IMR-90 (cell line): Measurements from ENCODE around the gene INF2. TPM values are rescaled to one million over a fixed set of nuclear protein-coding genes. Genes with fewer than 3 reads are reported as not detected.

Source experiments
- ATAC-seq: fragments of 200-7000 bp; cut with Tn5 transposase; 2 replicates; pipeline ENCODE4 v1.9.1; 2020; ENCODE audit warnings: low read depth, mild to moderate bottlenecking, moderate library complexity
- BruUV-seq: library from RNA; stranded (reverse); fragments of 400-500 nt; replicated peaks from 2 replicates; lab custom pipeline; 2021; lab: Mats Ljungman, UMichigan
- CTCF ChIA-PET: fragments of 300-600 bp; formaldehyde crosslinking; extraction: SDS; loops from one replicate; lab custom pipeline; 2021; ENCODE audit warnings: antibody characterized with exemption; lab: Yijun Ruan, JAX
- POLR2A ChIA-PET: fragments of 300-600 bp; sonication (Branson Sonifier 250); formaldehyde crosslinking; loops from one replicate; lab custom pipeline; 2022; ENCODE audit warnings: antibody characterized with exemption; ENCODE audit not compliant: unreplicated experiment; lab: Charles Lee
- DNase-seq: peaks from one replicate; pipeline ENCODE4 v3.0.0; 2013
- H2AFZ ChIP-seq: replicated peaks from 2 replicates; pipeline ENCODE3; 2013; ENCODE audit warnings: low read length, mild to moderate bottlenecking; ENCODE audit not compliant: poor library complexity
- H2AK5ac ChIP-seq: 2 replicates; pipeline ENCODE4 v1.6.1; 2013; ENCODE audit warnings: low read depth, low read length, inconsistent platforms
- H2AK9ac ChIP-seq: replicated peaks from 2 replicates; pipeline ENCODE3; 2013; ENCODE audit warnings: mild to moderate bottlenecking, low read depth, low read length, moderate library complexity; ENCODE audit not compliant: poor library complexity
- H2BK120ac ChIP-seq: 2 replicates; pipeline ENCODE4 v1.6.1; 2013; ENCODE audit warnings: low read depth, low read length, inconsistent platforms
- H2BK15ac ChIP-seq: 3 replicates; pipeline ENCODE4 v1.6.1; 2013; ENCODE audit warnings: low read depth, low read length, inconsistent platforms
- H2BK20ac ChIP-seq: 2 replicates; pipeline ENCODE4 v1.6.1; 2013; ENCODE audit warnings: low read depth, mild to moderate bottlenecking, inconsistent platforms, low read length, moderate library complexity
- H2BK5ac ChIP-seq: 2 replicates; pipeline ENCODE4 v1.6.1; 2013; ENCODE audit warnings: mild to moderate bottlenecking, low read depth, low read length, inconsistent platforms; ENCODE audit not compliant: poor library complexity, severe bottlenecking
- H3K14ac ChIP-seq: replicated peaks from 2 replicates; pipeline ENCODE4 v1.6.1; 2013; ENCODE audit warnings: low read depth, low read length, inconsistent platforms
- H3K18ac ChIP-seq: 2 replicates; pipeline ENCODE4 v1.6.1; 2013; ENCODE audit warnings: low read depth, low read length, control low read depth
- H3K23ac ChIP-seq: 2 replicates; pipeline ENCODE4 v1.6.1; 2013; ENCODE audit warnings: low read depth, low read length, inconsistent platforms
- H3K27ac ChIP-seq: 2 replicates; pipeline ENCODE4 v1.5.1; 2013; ENCODE audit warnings: mild to moderate bottlenecking, control low read depth, low read length; ENCODE audit not compliant: insufficient read depth
- H3K27me3 ChIP-seq: 2 replicates; pipeline ENCODE4 v1.6.1; 2013; ENCODE audit warnings: low read length; ENCODE audit not compliant: control insufficient read depth, insufficient read depth
- H3K36me3 ChIP-seq: 2 replicates; pipeline ENCODE4 v1.6.1; 2013; ENCODE audit warnings: low read length, mixed read lengths; ENCODE audit not compliant: control insufficient read depth, insufficient read depth
- H3K4ac ChIP-seq: 2 replicates; pipeline ENCODE4 v1.6.1; 2013; ENCODE audit warnings: low read depth, low read length, inconsistent platforms
- H3K4me1 ChIP-seq: 2 replicates; pipeline ENCODE4 v1.6.1; 2013; ENCODE audit warnings: low read length, mixed read lengths; ENCODE audit not compliant: control insufficient read depth, insufficient read depth
- H3K4me2 ChIP-seq: 2 replicates; pipeline ENCODE4 v1.6.1; 2013; ENCODE audit warnings: low read depth, mild to moderate bottlenecking, control low read depth, low read length, moderate library complexity
- H3K4me3 ChIP-seq: 2 replicates; pipeline ENCODE4 v1.5.1; 2013; ENCODE audit warnings: low read depth, mild to moderate bottlenecking, control low read depth, low read length, moderate library complexity; ENCODE audit not compliant: insufficient read depth
- H3K56ac ChIP-seq: 2 replicates; pipeline ENCODE4 v1.6.1; 2013; ENCODE audit warnings: low read length, inconsistent platforms; ENCODE audit not compliant: insufficient read depth; ENCODE audit errors: extremely low read depth
- H3K79me1 ChIP-seq, 2 experiments: 2 replicates each; pipeline ENCODE4 v1.6.1; 2013; ENCODE audit warnings: low read length in 2 of 2, inconsistent platforms in 1 of 2, low read depth in 1 of 2
- H3K9ac ChIP-seq: 2 replicates; pipeline ENCODE4 v1.6.1; 2013; ENCODE audit warnings: low read depth, low read length, control low read depth
- H3K9me1 ChIP-seq: 2 replicates; pipeline ENCODE4 v1.6.1; 2013; ENCODE audit warnings: low read length, inconsistent platforms; ENCODE audit not compliant: insufficient read depth
- H3K9me3 ChIP-seq: 2 replicates; pipeline ENCODE4 v1.6.1; 2013; ENCODE audit warnings: low read length; ENCODE audit not compliant: control insufficient read depth, insufficient read depth
- H4K20me1 ChIP-seq: 2 replicates; pipeline ENCODE4 v1.6.1; 2013; ENCODE audit warnings: low read length, inconsistent platforms; ENCODE audit not compliant: insufficient read depth
- H4K5ac ChIP-seq: 2 replicates; pipeline ENCODE4 v1.6.1; 2013; ENCODE audit warnings: mild to moderate bottlenecking, low read depth, low read length, control low read depth
- H4K8ac ChIP-seq, 2 experiments: 2 replicates each; pipeline ENCODE4 v1.6.1; 2013; ENCODE audit warnings: low read depth in 2 of 2, low read length in 2 of 2, control low read depth in 1 of 2, inconsistent platforms in 1 of 2
- H4K91ac ChIP-seq: 2 replicates; pipeline ENCODE4 v1.6.1; 2013; ENCODE audit warnings: low read depth, low read length, inconsistent platforms; ENCODE audit not compliant: insufficient read depth
- BHLHE40 ChIP-seq: fragments of 150-350 bp; IDR thresholded peaks from 2 replicates; pipeline ENCODE4 v1.6.1; 2016; ENCODE audit warnings: mild to moderate bottlenecking, low read depth, low read length
- CEBPB ChIP-seq: IDR thresholded peaks from 2 replicates; pipeline ENCODE4 v1.6.1; 2012; ENCODE audit warnings: low read depth, low read length, improper control_type of control experiment
- FOS ChIP-seq: fragments of 150-350 bp; IDR thresholded peaks from 2 replicates; pipeline ENCODE4 v1.6.1; 2016; ENCODE audit warnings: low read depth, low read length
- MAZ ChIP-seq: IDR thresholded peaks from 2 replicates; pipeline ENCODE4 v1.6.1; 2012; ENCODE audit warnings: low read depth, mild to moderate bottlenecking, low read length, improper control_type of control experiment, moderate library complexity, borderline replicate concordance
- MXI1 ChIP-seq: IDR thresholded peaks from 2 replicates; pipeline ENCODE4 v1.6.1; 2012; ENCODE audit warnings: low read depth, mild to moderate bottlenecking, low read length, moderate library complexity, borderline replicate concordance
- NFE2L2 ChIP-seq: fragments of 150-350 bp; IDR thresholded peaks from 2 replicates; pipeline ENCODE4 v1.6.1; 2016; ENCODE audit warnings: low read depth, mild to moderate bottlenecking, low read length
- POLR2A ChIP-seq: IDR thresholded peaks from 2 replicates; pipeline ENCODE4 v1.6.1; 2012; ENCODE audit warnings: mild to moderate bottlenecking, low read depth, low read length
- RAD21 ChIP-seq: IDR thresholded peaks from 2 replicates; pipeline ENCODE4 v1.6.1; 2012; ENCODE audit warnings: low read length, improper control_type of control experiment
- RFX5 ChIP-seq: IDR thresholded peaks from 2 replicates; pipeline ENCODE4 v1.8.0; 2012; ENCODE audit warnings: low read depth, mild to moderate bottlenecking, low read length, moderate library complexity
- SMC3 ChIP-seq: fragments of 150-350 bp; IDR thresholded peaks from 2 replicates; pipeline ENCODE4 v1.6.1; 2016; ENCODE audit warnings: low read depth, mild to moderate bottlenecking, antibody characterized with exemption, low read length, moderate library complexity
- WGBS, 2 experiments: methylation state at CpG; one replicate each; pipeline versions ENCODE4 v1.1.5 to v1.1.7; 2013; ENCODE audit warnings: missing lambda C conversion rate in 2 of 2; ENCODE audit not compliant: insufficient read length in 1 of 2; ENCODE audit errors: extremely low coverage in 2 of 2; 5-methylcytosine and 5-hydroxymethylcytosine counted together
- dilution Hi-C: fragments of 300-500 bp; cut with HindIII; formaldehyde crosslinking; loops from one replicate; pipeline ENCODE4 v1.14.3; 2018; ENCODE audit warnings: low sequenced_read_pairs; ENCODE audit not compliant: unreplicated experiment
- in situ Hi-C: fragments of 300-500 bp; cut with MboI; formaldehyde crosslinking; loops from 3 replicates; pipeline ENCODE4 v1.14.3; 2019; ENCODE audit warnings: low sequenced_read_pairs, inconsistent platforms, mixed read lengths
- intact Hi-C: fragments of 100-400 bp; cut with micrococcal nuclease; formaldehyde crosslinking; loops from 2 replicates; pipeline ENCODE4 v1.10.0; 2022
- polyA plus RNA-seq, 3 experiments: library from polyadenylated mRNA; depleted of rRNA; stranded (reverse); fragments of >200 nt; gene quantifications; 2 replicates each; pipeline ENCODE4 v1.2.3, GENCODE V29; 2012; ENCODE audit warnings: low replicate concordance in 1 of 3
- total RNA-seq: library from RNA; depleted of rRNA; stranded (reverse); fragments of >200 nt; gene quantifications from 2 replicates; pipeline ENCODE4 v1.2.3, GENCODE V29; 2012
- TF ChIP-seq, protein P1 (sequence below): conservative IDR thresholded peaks from 2 replicates; pipeline ENCODE4 v1.5.1; 2012; ENCODE audit warnings: mild to moderate bottlenecking, low read depth, low read length, improper control_type of control experiment

The INF2 gene
- total and polyA plus RNA-seq, 2 of the 4 experiments (the other 2 are of a cell fraction) = 16.8 to 62.1 TPM

DNA sequence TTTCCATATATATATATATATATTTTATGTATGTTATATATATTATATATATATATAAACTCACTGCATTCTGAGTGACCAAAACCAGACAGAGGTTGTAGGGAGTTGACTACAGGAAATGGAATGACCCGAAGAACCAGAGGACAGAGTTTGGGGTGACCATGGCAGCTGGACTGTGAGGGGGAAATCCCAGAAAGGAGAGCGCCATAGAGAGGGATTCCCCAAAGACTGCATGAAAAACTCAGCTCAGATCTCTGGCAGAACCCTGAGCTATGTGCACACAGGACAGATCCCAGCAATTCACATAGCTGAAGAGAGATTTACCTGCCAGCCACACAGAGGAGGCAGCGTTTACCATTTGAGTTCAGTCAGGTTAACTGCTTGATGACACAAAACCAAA, 19.7 kb upstream of the INF2 start:
- dilution Hi-C loops = no loop called here
- POLR2A ChIA-PET = no interaction called here
- Histone ChIP-seq H3K56ac (no peak overlapping the region), H2BK120ac (no peak overlapping the region), H3K4ac (no peak overlapping the region), H3K9me1 (peaks cover 7% of the 10 kb centered on the region), H2AK9ac (no peak overlapping the region), H3K14ac (no peak overlapping the region), H3K9ac (no peak overlapping the region), H3K23ac (no peak overlapping the region), H3K36me3 (no peaks in the 10 kb centered on the region), H2AFZ (no peak overlapping the region), H3K4me2 (no peak overlapping the region), H4K5ac (no peak overlapping the region), H2BK5ac (no peak overlapping the region), H4K20me1 (no peaks in the 10 kb centered on the region), H3K27me3 (no peaks in the 10 kb centered on the region), H3K18ac (no peak overlapping the region), H2AK5ac (no peak overlapping the region), H3K79me1 (no peaks in the 10 kb centered on the region), H2BK20ac (no peak overlapping the region), H3K4me3 (no peak overlapping the region), H3K9me3 (no peaks in the 10 kb centered on the region; the same call in 1 of the 2 replicates), H2BK15ac (no peak overlapping the region), H3K4me1 (peaks cover 8% of the 10 kb centered on the region; the same call in 1 of the 2 replicates), H4K8ac (no peak overlapping the region), H4K91ac (no peak overlapping the region), H3K27ac (no peak overlapping the region)
- no TSS peak for BruUV-seq
- intact Hi-C loops = no loop called here
- TF ChIP-seq CEBPB (no peak), FOS (no peak), SMC3 (no peak), RFX5 (no peak), BHLHE40 (no peak), MAZ (no peak), RAD21 (no peak), POLR2A (no peak), NFE2L2 (no peak), MXI1 (no peak)
- TF ChIP-seq, protein P1, sequence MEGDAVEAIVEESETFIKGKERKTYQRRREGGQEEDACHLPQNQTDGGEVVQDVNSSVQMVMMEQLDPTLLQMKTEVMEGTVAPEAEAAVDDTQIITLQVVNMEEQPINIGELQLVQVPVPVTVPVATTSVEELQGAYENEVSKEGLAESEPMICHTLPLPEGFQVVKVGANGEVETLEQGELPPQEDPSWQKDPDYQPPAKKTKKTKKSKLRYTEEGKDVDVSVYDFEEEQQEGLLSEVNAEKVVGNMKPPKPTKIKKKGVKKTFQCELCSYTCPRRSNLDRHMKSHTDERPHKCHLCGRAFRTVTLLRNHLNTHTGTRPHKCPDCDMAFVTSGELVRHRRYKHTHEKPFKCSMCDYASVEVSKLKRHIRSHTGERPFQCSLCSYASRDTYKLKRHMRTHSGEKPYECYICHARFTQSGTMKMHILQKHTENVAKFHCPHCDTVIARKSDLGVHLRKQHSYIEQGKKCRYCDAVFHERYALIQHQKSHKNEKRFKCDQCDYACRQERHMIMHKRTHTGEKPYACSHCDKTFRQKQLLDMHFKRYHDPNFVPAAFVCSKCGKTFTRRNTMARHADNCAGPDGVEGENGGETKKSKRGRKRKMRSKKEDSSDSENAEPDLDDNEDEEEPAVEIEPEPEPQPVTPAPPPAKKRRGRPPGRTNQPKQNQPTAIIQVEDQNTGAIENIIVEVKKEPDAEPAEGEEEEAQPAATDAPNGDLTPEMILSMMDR = no peak
- DNase-seq = no peak
- CTCF ChIA-PET = no interaction called here
- in situ Hi-C loops = no loop called here
- ATAC-seq = no peak
- no CpG with 5 or more reads among the region's 3 CpGs for WGBS, 2 experiments
